ENCODE data around the gene LEP.

DNA sequence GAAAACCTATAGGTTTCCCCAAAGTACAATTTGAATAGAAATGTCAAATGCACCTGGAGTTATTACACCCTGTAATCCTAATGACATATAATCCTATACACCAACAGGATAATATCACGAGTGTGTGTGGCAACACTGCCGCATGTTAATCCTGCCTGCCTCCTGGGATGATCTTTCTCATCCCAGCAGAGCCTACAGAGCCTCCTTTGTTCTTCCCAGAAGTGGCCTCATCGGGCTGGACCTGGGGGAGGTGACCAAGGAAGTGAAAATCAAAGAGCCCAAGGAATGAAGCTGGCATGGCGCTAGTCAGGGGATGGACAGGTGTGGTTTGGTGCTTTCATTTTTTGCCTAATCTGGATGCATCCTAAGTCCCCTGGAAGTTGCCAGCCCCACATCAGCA lies 29.5 kb upstream of the LEP start:
- TF ChIP-seq POLR2AphosphoS5 (IDR thresholded peaks at IDR 0.05; ENCODE audit: low read depth, low read length) (no peak), POLR2A (IDR thresholded peaks at IDR 0.05; ENCODE audit: low read depth, low read length) (no peak)

All from GM12892 (cell line).